GM03348 (cell line): Measurements from ENCODE around the gene BCAP29.
A peak's percentile ranks its signal among the peaks of the same experiment; 100 is the strongest.

Experiments
- DNase-seq: peaks from one replicate; pipeline ENCODE4 v3.0.0; 2012; ENCODE audit warnings: low spot score

BCAP29 gene

GRCh38 chr7:107582875-107583274, 2.8 kb downstream of the BCAP29 start:
- no peak for DNase-seq

DNA sequence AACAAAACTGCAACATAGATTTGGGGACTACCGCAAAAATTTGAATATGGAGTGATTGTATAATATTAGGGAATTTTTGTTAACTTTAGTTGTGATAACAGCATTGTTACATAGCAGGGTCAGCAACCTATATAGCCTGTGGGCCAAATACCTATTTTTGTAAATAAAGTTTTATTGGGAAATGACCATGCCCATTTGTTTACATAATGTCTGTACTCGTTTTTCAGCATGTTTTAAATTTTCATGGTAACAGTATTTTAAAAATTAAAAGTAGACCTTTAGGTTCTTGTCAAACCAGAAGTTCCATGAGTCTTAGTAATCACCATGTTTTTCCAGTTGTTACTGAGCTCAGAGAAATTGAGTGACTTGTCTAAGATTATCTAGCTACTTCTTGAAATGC, 4.7 kb downstream of the BCAP29 start:
- DNase-seq, result no peak

GRCh38 chr7:107588529-107589130, 8.6 kb downstream of the BCAP29 start:
- no peak for DNase-seq

GRCh38 chr7:107591421-107591820, 11.4 kb downstream of the BCAP29 start:
- DNase-seq, result peak; percentile 2

DNA sequence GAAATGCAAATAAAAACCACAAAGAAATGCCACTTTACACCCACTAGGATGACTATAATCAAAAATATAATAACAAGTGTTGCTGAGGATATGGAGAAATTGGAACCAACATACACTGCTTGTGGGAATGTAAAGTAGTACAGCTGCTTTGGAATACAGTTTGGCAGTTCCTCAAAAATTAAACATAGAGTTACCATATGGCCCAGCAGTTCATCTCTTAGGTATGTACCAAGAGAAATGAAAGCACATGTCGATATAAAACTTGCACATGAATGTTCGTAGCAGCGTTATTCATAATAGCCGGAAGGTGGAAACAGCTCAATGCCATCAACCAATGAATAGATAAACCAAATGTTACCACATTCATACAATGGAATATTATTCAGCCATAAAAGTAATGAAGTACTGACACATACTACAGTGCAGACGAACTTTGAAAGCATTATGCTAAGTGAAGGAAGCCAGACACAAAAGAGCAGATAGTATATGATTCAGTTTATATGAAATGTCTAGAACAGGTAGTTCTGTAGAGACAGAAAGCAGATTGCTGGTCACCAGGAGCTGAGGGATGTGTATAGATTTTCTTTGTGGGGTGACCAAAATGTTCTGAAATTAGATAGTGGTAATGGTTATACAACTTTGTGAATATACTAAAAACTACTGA, 12.4 kb downstream of the BCAP29 start:
- peak; percentile 7 for DNase-seq

DNA sequence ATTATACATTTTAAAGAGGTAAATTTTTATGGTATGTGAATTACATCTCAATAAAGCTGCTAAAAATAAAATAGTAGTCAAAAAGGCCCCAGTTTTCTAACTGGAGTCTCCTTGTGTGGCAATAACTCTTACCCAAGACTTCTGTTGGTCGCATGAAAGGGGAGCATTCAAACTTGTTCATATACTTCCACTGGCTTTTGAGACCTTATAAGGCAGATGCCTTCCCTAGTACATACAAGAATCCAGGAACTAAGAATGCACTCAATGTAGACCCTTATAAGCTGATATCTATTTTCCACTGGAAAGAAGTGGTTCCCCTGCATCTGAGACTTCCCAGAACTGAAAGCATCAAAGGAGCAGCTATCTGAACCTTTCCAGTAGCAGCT, 13.0 kb downstream of the BCAP29 start:
- no peak for DNase-seq

- DNase-seq, result peak; percentile 55
Measured at GRCh38 chr7:107594961-107595737, 15.1 kb downstream of the BCAP29 start.

- no peak for DNase-seq
Measured at GRCh38 chr7:107596881-107597581, 17.0 kb downstream of the BCAP29 start.

- no peak for DNase-seq
Measured at GRCh38 chr7:107597582-107597916, 17.5 kb downstream of the BCAP29 start.

- no peak for DNase-seq
Measured at GRCh38 chr7:107597953-107598352, 17.9 kb downstream of the BCAP29 start.

- no peak for DNase-seq
Measured at GRCh38 chr7:107599262-107599661, 19.2 kb downstream of the BCAP29 start.

DNA sequence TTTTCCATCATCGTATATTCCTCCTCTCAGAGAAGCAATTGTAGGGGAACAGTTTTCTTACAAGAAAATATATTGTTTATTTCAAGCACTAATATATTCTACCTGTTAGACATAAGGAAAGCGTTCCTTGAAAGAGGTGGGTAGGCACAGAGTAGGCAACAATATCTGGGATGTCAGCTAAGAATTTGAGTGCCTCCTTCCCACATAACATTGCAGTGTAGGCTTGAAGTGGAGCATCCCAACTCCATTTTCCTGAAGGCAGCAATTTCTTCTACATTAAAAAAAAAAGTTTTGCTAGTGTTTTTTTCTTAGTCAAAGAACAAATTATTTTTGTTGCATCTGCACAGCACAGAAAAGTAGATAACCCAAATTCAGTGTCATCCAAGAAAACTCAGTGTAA, 20.8 kb downstream of the BCAP29 start:
- DNase-seq, result no peak

DNA sequence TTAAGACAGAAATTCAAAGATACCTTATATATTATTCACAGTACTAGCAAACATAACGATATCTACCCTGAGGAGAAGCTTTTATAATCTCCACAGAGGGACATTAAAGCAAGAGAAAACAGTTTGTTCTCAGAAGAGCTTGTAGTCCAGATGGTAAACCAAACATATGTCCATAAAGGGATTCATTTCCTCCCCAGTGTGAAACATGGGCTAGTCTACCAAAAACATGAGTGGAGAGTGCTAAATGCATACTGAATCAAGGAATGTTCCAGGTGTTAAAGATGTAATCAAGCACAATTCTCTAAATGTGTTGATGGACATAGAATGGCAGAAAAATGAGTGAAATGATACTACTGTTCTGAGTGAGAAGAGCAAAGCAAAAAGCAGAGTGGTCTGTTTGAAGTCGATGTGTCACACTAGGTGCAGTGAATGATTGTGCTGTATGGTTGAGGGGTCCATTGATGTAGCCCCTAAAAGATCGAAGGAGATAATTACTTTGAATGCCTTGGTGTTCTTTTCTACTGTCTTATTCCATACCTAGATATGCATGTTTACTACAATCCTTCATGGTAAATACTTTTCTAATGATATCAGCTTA, 25.3 kb downstream of the BCAP29 start:
- no peak for DNase-seq

GRCh38 chr7:107606303-107606702, 26.3 kb downstream of the BCAP29 start:
- no peak for DNase-seq

DNA sequence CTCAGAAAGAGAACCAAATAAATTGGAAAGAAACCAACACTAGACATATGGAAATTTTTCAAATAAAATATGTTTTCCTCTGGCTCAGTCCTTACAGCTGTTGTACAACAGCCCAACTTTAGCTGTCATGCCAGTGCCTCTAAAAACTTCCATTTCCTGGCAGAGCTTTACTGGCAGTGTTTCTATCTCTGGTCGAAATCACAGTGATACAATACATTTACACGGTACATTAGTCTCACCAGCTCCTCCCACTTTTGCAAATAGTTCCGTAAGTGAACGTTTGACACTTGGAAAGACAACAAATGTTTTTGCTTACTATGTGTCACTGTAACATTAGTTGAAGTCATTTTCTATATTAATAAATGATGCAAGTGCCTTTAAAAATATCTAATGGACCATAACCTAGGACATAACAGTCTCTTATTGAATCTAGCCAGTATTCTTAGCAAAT, 29.8 kb downstream of the BCAP29 start:
- DNase-seq, result no peak

GRCh38 chr7:107610323-107610722, 30.3 kb downstream of the BCAP29 start:
- DNase-seq, result no peak

DNA sequence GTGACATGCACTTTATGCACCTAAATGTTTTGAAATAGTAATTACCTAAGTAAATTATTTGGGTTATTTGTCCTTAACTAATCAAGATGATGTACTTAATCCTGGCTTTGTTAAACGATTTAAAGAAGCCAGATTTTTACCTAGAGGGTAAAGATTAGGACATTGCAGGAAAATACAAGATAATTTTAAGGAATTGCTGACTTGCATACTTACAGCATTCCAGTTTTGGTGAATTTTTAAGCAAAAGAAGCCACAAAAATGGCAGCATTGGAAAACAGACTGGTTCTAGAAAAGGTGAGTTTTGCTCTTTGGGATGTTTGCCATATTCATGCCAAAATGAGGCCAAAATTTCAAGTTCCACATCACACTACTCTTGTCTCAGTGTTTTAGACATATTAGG, 33.4 kb downstream of the BCAP29 start:
- DNase-seq, result no peak

DNA sequence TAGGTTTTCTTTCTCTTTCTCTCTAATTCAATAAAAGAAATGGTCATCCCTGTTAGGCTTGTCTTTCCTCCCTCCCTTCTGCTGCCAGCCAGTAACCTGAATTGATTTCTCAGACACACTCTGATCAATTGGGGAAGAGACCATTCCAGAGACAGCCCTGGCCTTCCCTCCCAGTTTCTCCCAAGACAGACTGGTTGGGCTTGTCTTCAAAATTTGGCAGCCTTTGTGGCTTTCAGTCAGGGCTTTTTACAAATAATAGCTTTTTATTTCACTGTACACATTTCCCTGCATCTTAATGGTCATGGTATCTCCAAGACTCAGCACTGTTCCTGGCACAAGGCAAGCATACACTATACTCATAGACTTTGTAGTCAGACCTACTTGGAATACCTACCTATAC, 33.9 kb downstream of the BCAP29 start:
- DNase-seq, result no peak

DNA sequence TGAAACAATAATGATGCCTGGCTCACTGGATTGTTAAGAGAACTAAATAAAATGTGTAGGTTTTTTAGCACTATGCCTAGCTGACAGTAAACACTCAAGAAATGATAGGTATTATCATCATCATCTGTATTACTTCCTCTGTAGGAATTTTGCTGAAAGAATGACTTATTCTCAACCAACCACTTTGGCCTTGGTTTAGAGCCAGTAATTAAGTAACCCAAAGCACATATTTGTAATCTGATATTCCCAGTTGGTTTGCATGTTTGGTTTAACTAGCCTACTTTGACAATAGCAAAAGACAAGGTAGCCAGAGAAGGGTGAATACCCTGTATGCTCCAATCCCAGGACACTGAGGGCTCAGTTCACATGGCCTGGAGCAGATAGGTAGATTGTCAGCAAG, 34.4 kb downstream of the BCAP29 start:
- peak; percentile 65 for DNase-seq

- DNase-seq, result no peak
Measured at GRCh38 chr7:107615910-107616680, 36.0 kb downstream of the BCAP29 start.

DNA sequence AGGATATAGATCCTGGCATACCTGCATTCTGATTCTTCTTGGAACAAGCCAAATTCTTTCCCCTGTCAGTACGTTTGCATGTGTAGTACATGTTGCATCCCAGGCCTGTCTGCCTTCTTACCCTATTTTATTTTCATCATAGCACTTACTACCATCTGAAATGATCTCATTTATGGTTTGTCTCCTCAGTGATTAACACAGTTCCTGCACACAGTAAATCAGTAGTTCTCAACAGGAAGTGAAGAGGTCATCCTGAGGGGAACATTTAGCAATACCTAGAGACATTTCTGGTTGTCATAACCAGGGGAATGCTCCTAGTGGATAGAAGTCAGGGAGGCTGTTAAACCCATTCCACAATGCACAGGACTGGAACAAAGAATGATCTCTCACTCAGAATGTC, 42.4 kb downstream of the BCAP29 start:
- DNase-seq, result peak; percentile 71

- no peak for DNase-seq
Measured at GRCh38 chr7:107622894-107623293, 42.8 kb downstream of the BCAP29 start.
